K562 (cell line): ENCODE measurements around the gene UBE2H. TPM values are rescaled to one million over a fixed set of nuclear protein-coding genes. Genes with fewer than 3 reads are reported as not detected.

Experiments
- ASH1L ChIP-seq: fragments of 450-650 bp; IDR thresholded peaks from 2 replicates; pipeline ENCODE4 v1.6.1; 2018; ENCODE audit warnings: borderline replicate concordance, mild to moderate bottlenecking, low read depth; ENCODE audit not compliant: partially characterized antibody
- ELF2 ChIP-seq: fragments of 250-450 bp; sonication (Bioruptor Pico); IDR thresholded peaks from 2 replicates; pipeline ENCODE4 v1.5.0; 2021; ENCODE audit warnings: mild to moderate bottlenecking
- HMG20B ChIP-seq: fragments of 250-450 bp; sonication (Bioruptor Pico); IDR thresholded peaks from 2 replicates; pipeline ENCODE4 v1.5.0; 2021; ENCODE audit warnings: mild to moderate bottlenecking
- MNT ChIP-seq, 2 experiments: fragments of 450-650 bp; conservative IDR thresholded peaks; 2 replicates each; pipeline ENCODE4 v1.6.1; 2017; ENCODE audit warnings: mild to moderate bottlenecking in 2 of 2, moderate library complexity in 2 of 2
- RBM15 ChIP-seq: fragments of 200-400 bp; formaldehyde crosslinking; IDR thresholded peaks from 2 replicates; pipeline ENCODE4 v1.6.1; 2018; ENCODE audit warnings: mild to moderate bottlenecking, low read length, moderate library complexity; ENCODE audit not compliant: insufficient read depth
- SAFB2 ChIP-seq: fragments of 200-400 bp; formaldehyde crosslinking; IDR thresholded peaks from 2 replicates; pipeline ENCODE4 v1.6.1; 2018; ENCODE audit warnings: borderline replicate concordance, low read length, low read depth, moderate library complexity; ENCODE audit not compliant: severe bottlenecking
- SMC3 ChIP-seq: conservative IDR thresholded peaks from 2 replicates; pipeline ENCODE4 v1.6.1; 2011; ENCODE audit warnings: low read depth, low read length, improper control_type of control experiment; ENCODE audit not compliant: insufficient read depth
- polyA plus RNA-seq, 8 experiments: library from polyadenylated mRNA; depleted of rRNA in 4 of 8; stranded (reverse) in 5 of 8; unstranded in 3 of 8; fragments of >200 nt; fragmentation: Nextera tagmentation in 2 of 8; fragmentation: Illumina TruSeq in 1 of 8; extraction: Ambion mirVana in 2 of 8; extraction: Trizol in 1 of 8; gene quantifications; 2 replicates each; pipeline versions ENCODE4 v1.2.1 to v1.2.3, GENCODE V29; 2011 to 2014; ENCODE audit warnings: inconsistent platforms in 1 of 8, missing spikeins in 1 of 8
- total RNA-seq, 7 experiments: library from RNA; depleted of rRNA in 6 of 7; stranded (reverse); fragments of >200 nt in 6 of 7; fragmentation: Illumina TruSeq in 2 of 7; extraction: Trizol in 2 of 7; gene quantifications; 2 replicates each; pipeline versions ENCODE4 v1.2.1 to v1.2.3, GENCODE V29; 2011 to 2021; ENCODE audit warnings: low replicate concordance in 1 of 7
- TF ChIP-seq, protein P1 (sequence below), 2 experiments: fragments of 450-650 bp in 1 of 2; sonication (generic) in 1 of 2; formaldehyde crosslinking in 1 of 2; IDR thresholded peaks; 2 replicates each; pipeline versions ENCODE4 v1.7.1 to v1.9.0; 2016 to 2022; ENCODE audit warnings: inconsistent platforms in 1 of 2, mild to moderate bottlenecking in 1 of 2, missing genetic modification reagents in 1 of 2

The UBE2H gene
- total and polyA plus RNA-seq, 9 of the 15 experiments (the other 6 are each of a cell fraction or from before 2014, with no cell fraction given): 6.3 to 33.0 (median 13.3) TPM

- TF ChIP-seq, protein P1, sequence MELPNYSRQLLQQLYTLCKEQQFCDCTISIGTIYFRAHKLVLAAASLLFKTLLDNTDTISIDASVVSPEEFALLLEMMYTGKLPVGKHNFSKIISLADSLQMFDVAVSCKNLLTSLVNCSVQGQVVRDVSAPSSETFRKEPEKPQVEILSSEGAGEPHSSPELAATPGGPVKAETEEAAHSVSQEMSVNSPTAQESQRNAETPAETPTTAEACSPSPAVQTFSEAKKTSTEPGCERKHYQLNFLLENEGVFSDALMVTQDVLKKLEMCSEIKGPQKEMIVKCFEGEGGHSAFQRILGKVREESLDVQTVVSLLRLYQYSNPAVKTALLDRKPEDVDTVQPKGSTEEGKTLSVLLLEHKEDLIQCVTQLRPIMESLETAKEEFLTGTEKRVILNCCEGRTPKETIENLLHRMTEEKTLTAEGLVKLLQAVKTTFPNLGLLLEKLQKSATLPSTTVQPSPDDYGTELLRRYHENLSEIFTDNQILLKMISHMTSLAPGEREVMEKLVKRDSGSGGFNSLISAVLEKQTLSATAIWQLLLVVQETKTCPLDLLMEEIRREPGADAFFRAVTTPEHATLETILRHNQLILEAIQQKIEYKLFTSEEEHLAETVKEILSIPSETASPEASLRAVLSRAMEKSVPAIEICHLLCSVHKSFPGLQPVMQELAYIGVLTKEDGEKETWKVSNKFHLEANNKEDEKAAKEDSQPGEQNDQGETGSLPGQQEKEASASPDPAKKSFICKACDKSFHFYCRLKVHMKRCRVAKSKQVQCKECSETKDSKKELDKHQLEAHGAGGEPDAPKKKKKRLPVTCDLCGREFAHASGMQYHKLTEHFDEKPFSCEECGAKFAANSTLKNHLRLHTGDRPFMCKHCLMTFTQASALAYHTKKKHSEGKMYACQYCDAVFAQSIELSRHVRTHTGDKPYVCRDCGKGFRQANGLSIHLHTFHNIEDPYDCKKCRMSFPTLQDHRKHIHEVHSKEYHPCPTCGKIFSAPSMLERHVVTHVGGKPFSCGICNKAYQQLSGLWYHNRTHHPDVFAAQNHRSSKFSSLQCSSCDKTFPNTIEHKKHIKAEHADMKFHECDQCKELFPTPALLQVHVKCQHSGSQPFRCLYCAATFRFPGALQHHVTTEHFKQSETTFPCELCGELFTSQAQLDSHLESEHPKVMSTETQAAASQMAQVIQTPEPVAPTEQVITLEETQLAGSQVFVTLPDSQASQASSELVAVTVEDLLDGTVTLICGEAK (IDR thresholded peaks at IDR 0.05): no peak
- TF ChIP-seq, protein P1 (CRISPR knock-in tag; IDR thresholded peaks at IDR 0.05): no peak
- TF ChIP-seq MNT (conservative IDR thresholded peaks at IDR 0.05) (no peak), SMC3 (no peak), RBM15 (no peak), ELF2 (CRISPR knock-in tag) (no peak), SAFB2 (no peak), HMG20B (no peak), ASH1L (no peak)
These were observed 46.1 kb downstream of the UBE2H start (continued) for GRCh38 chr7:129906700-129907099.
